HEK293T (cell line): ENCODE data around the gene ATP4A.
A peak's percentile ranks its signal among the peaks of the same experiment; 100 is the strongest.

Source experiments
- CTCF ChIA-PET: fragments of 350-600 bp; formaldehyde crosslinking; extraction: SDS; loops from one replicate; lab custom pipeline; 2021; ENCODE audit warnings: antibody characterized with exemption, inconsistent platforms; lab: Yijun Ruan, JAX
- POLR2A ChIA-PET: fragments of 350-600 bp; formaldehyde crosslinking; extraction: SDS; loops from one replicate; lab custom pipeline; 2020; ENCODE audit warnings: antibody characterized with exemption, inconsistent platforms; lab: Yijun Ruan, JAX
- DNase-seq: peaks from one replicate; pipeline ENCODE4 v3.0.0; 2012; ENCODE audit warnings: mixed read lengths; ENCODE audit errors: extremely low spot score
- ARNT ChIP-seq: fragments of 450-650 bp; IDR thresholded peaks from 2 replicates; pipeline ENCODE4 v1.6.1; 2017; ENCODE audit warnings: mild to moderate bottlenecking
- BHLHE40 ChIP-seq: fragments of 450-650 bp; IDR thresholded peaks from 2 replicates; pipeline ENCODE4 v1.6.1; 2016; ENCODE audit warnings: mild to moderate bottlenecking, moderate library complexity, borderline replicate concordance
- CTBP1 ChIP-seq: fragments of 450-650 bp; IDR thresholded peaks from 2 replicates; pipeline ENCODE4 v1.6.1; 2016; ENCODE audit warnings: borderline replicate concordance
- ELF4 ChIP-seq: fragments of 450-650 bp; IDR thresholded peaks from 2 replicates; pipeline ENCODE4 v1.6.1; 2017; ENCODE audit warnings: antibody characterized with exemption
- FOXA1 ChIP-seq: fragments of 450-650 bp; IDR thresholded peaks from 2 replicates; pipeline ENCODE4 v1.6.1; 2016; ENCODE audit warnings: mild to moderate bottlenecking
- FOXK2 ChIP-seq: fragments of 450-650 bp; IDR thresholded peaks from 2 replicates; pipeline ENCODE4 v1.6.1; 2016; ENCODE audit warnings: mild to moderate bottlenecking
- FOXM1 ChIP-seq: fragments of 450-650 bp; IDR thresholded peaks from 2 replicates; pipeline ENCODE4 v1.6.1; 2017; ENCODE audit warnings: mild to moderate bottlenecking, borderline replicate concordance
- HDGF ChIP-seq: fragments of 450-650 bp; IDR thresholded peaks from 2 replicates; pipeline ENCODE4 v1.6.1; 2017; ENCODE audit warnings: antibody characterized with exemption, borderline replicate concordance
- L3MBTL2 ChIP-seq: fragments of 450-650 bp; conservative IDR thresholded peaks from 2 replicates; pipeline ENCODE4 v1.6.1; 2016; ENCODE audit warnings: mild to moderate bottlenecking
- LEF1 ChIP-seq: fragments of 450-650 bp; IDR thresholded peaks from 2 replicates; pipeline ENCODE4 v1.6.1; 2017; ENCODE audit warnings: mild to moderate bottlenecking, borderline replicate concordance
- NFRKB ChIP-seq: fragments of 450-650 bp; IDR thresholded peaks from 2 replicates; pipeline ENCODE4 v1.6.1; 2016; ENCODE audit warnings: mild to moderate bottlenecking, moderate library complexity
- PKNOX1 ChIP-seq: fragments of 450-650 bp; IDR thresholded peaks from 2 replicates; pipeline ENCODE4 v1.6.1; 2016
- SP1 ChIP-seq: fragments of 450-650 bp; IDR thresholded peaks from 2 replicates; pipeline ENCODE4 v1.6.1; 2017
- SUZ12 ChIP-seq: fragments of 450-650 bp; IDR thresholded peaks from 2 replicates; pipeline ENCODE4 v1.6.1; 2016; ENCODE audit warnings: mild to moderate bottlenecking
- TARDBP ChIP-seq: fragments of 450-650 bp; IDR thresholded peaks from 2 replicates; pipeline ENCODE4 v1.6.1; 2016
- ZNF384 ChIP-seq: fragments of 450-650 bp; IDR thresholded peaks from 2 replicates; pipeline ENCODE4 v1.6.1; 2016

The ATP4A gene

GRCh38 chr19:35545855-35546381 is 17.5 kb downstream of the ATP4A start:
- ChIA-PET CTCF (no interaction called here), POLR2A (no interaction called here)
- TF ChIP-seq HDGF (no peak), ZNF384 (no peak), L3MBTL2 (no peak), ELF4 (no peak), SUZ12 (no peak)
- DNase-seq = peak; percentile 50

- peak; percentile 97 for DNase-seq
- ChIA-PET POLR2A (interaction anchor here (1.0 to 1.5 kb wide), 2 partner anchors 35 to 36 kb away, joined by 3 to 6 read pairs; no protein-coding TSS in a partner anchor), CTCF (no interaction called here)
- TF ChIP-seq NFRKB = no peak
- TF ChIP-seq FOXA1 = no peak
- TF ChIP-seq CTBP1 = no peak
- TF ChIP-seq FOXM1 = 0 out of 2 replicates have a peak, but pooled peaks have one; percentile 8
- TF ChIP-seq ELF4 = peak; percentile 20; the same call in 1 of the 2 replicates
Observed at GRCh38 chr19:35545001-35545854, 18.2 kb downstream of the ATP4A start, which contains the start of gene TMEM147. Gene TMEM147 (plus strand): TSS chr19:35545626. CDS start chr19:35545740, 114 bp downstream.

- CTCF ChIA-PET = no interaction called here
- TF ChIP-seq ELF4 (no peak), FOXK2 (no peak), CTBP1 (no peak), L3MBTL2 (no peak), NFRKB (no peak), SP1 (no peak), SUZ12 (no peak), ARNT (no peak), LEF1 (no peak), FOXM1 (no peak), ZNF384 (no peak), HDGF (no peak), FOXA1 (no peak), TARDBP (no peak), PKNOX1 (no peak), BHLHE40 (no peak)
- POLR2A ChIA-PET = interaction anchor here (1.0 to 1.5 kb wide), 3 partner anchors 9 to 35 kb away, joined by 3 to 6 read pairs (median 4); no protein-coding TSS in a partner anchor
- no peak for DNase-seq
Observed at GRCh38 chr19:35544110-35544802, 19.2 kb downstream of the ATP4A start.

GRCh38 chr19:35543280-35544109 is 20.0 kb downstream of the ATP4A start:
- DNase-seq = no peak
- ChIA-PET POLR2A (interaction anchor here (1.0 to 1.5 kb wide), 4 partner anchors 9 to 34 kb away, joined by 3 to 6 read pairs (median 4); no protein-coding TSS in a partner anchor), CTCF (no interaction called here)
- TF ChIP-seq FOXK2 = no peak
- TF ChIP-seq ZNF384 = no peak
- no peak for TF ChIP-seq L3MBTL2
- TF ChIP-seq ARNT = no peak
- no peak for TF ChIP-seq ELF4
- no peak for TF ChIP-seq LEF1
- no peak for TF ChIP-seq FOXM1
- no peak for TF ChIP-seq BHLHE40
- no peak for TF ChIP-seq HDGF
- no peak for TF ChIP-seq SP1
- no peak for TF ChIP-seq PKNOX1

GRCh38 chr19:35542209-35542608 is 21.2 kb downstream of the ATP4A start:
- ChIA-PET POLR2A (interaction anchor here (1.0 kb wide), 2 partner anchors 24 to 32 kb away, joined by 3 to 4 read pairs; no protein-coding TSS in a partner anchor), CTCF (no interaction called here)
- no peak for DNase-seq
- TF ChIP-seq NFRKB (no peak), CTBP1 (no peak), SP1 (no peak), HDGF (no peak), ARNT (no peak), ELF4 (no peak), FOXM1 (no peak), ZNF384 (no peak), LEF1 (no peak), BHLHE40 (no peak), FOXK2 (no peak), SUZ12 (no peak), TARDBP (no peak), FOXA1 (no peak), L3MBTL2 (no peak), PKNOX1 (no peak)
